Mesenchymal stem cell (in vitro differentiated cells and primary cell): ENCODE data around the gene RBP3.
A peak's percentile ranks its signal among the peaks of the same experiment; 100 is the strongest.

Experiments
- DNase-seq: peaks from one replicate; pipeline ENCODE4 v3.0.0-alpha.2; 2013
- H2AFZ ChIP-seq: one replicate; pipeline ENCODE4 v1.6.1; 2013; ENCODE audit warnings: low read depth, mild to moderate bottlenecking, control low read depth, inconsistent platforms, low read length, moderate library complexity
- H2AK5ac ChIP-seq: 2 replicates; pipeline ENCODE4 v1.6.1; 2013; ENCODE audit warnings: low read length, moderate library complexity, mild to moderate bottlenecking, inconsistent platforms; ENCODE audit not compliant: severe bottlenecking
- H2BK120ac ChIP-seq: one replicate; pipeline ENCODE4 v1.6.1; 2013; ENCODE audit warnings: low read depth, mild to moderate bottlenecking, inconsistent platforms, low read length, moderate library complexity
- H2BK12ac ChIP-seq, 2 experiments: one replicate each; pipeline ENCODE4 v1.6.1; 2013; ENCODE audit warnings: inconsistent platforms in 2 of 2, low read length in 2 of 2, mild to moderate bottlenecking in 2 of 2, moderate library complexity in 2 of 2, control low read depth in 1 of 2
- H2BK15ac ChIP-seq: one replicate; pipeline ENCODE4 v1.6.1; 2013; ENCODE audit warnings: mild to moderate bottlenecking, low read depth, inconsistent platforms; ENCODE audit not compliant: poor library complexity, severe bottlenecking
- H2BK5ac ChIP-seq: 2 replicates; pipeline ENCODE4 v1.6.1; 2013; ENCODE audit warnings: low read depth, mild to moderate bottlenecking, low read length, control low read depth, inconsistent platforms; ENCODE audit not compliant: poor library complexity, severe bottlenecking
- H3K14ac ChIP-seq, 2 experiments: one replicate each; pipeline ENCODE4 v1.6.1; 2013; ENCODE audit warnings: inconsistent platforms in 2 of 2, low read length in 2 of 2, control low read depth in 1 of 2, mild to moderate bottlenecking in 1 of 2, moderate library complexity in 1 of 2
- H3K18ac ChIP-seq, 2 experiments: one replicate each; pipeline ENCODE4 v1.6.1; 2013; ENCODE audit warnings: inconsistent platforms in 2 of 2, low read length in 2 of 2, control low read depth in 1 of 2, low read depth in 1 of 2, mild to moderate bottlenecking in 1 of 2
- H3K23ac ChIP-seq, 2 experiments: one replicate each; pipeline ENCODE4 v1.6.1; 2013; ENCODE audit warnings: inconsistent platforms in 2 of 2, low read length in 2 of 2, mild to moderate bottlenecking in 2 of 2, moderate library complexity in 2 of 2, control low read depth in 1 of 2
- H3K27ac ChIP-seq: 2 replicates; pipeline ENCODE4 v1.5.1; 2013; ENCODE audit warnings: mild to moderate bottlenecking, moderate library complexity, low read length, control low read depth, inconsistent platforms; ENCODE audit not compliant: poor library complexity, severe bottlenecking
- H3K27me3 ChIP-seq, 2 experiments: 2 replicates each; pipeline versions ENCODE4 v1.6.1 to v1.7.0; 2013; ENCODE audit warnings: low read length in 2 of 2, mild to moderate bottlenecking in 2 of 2, moderate library complexity in 2 of 2, control low read depth in 1 of 2, inconsistent platforms in 1 of 2; ENCODE audit not compliant: control insufficient read depth in 1 of 2, insufficient read depth in 1 of 2
- H3K36me3 ChIP-seq, 2 experiments: 2 replicates each; pipeline versions ENCODE4 v1.6.1 to v1.7.0; 2013; ENCODE audit warnings: low read length in 2 of 2, control low read depth in 1 of 2, inconsistent platforms in 1 of 2, low read depth in 1 of 2, mild to moderate bottlenecking in 1 of 2; ENCODE audit not compliant: insufficient read depth in 2 of 2, control insufficient read depth in 1 of 2
- H3K4ac ChIP-seq, 2 experiments: one replicate each; pipeline ENCODE4 v1.6.1; 2013; ENCODE audit warnings: inconsistent platforms in 2 of 2, low read length in 2 of 2, mild to moderate bottlenecking in 2 of 2, moderate library complexity in 2 of 2, control low read depth in 1 of 2, low read depth in 1 of 2
- H3K4me1 ChIP-seq: 2 replicates; pipeline ENCODE4 v1.6.1; 2013; ENCODE audit warnings: low read depth, low read length, control low read depth; ENCODE audit not compliant: control insufficient read depth, insufficient read depth
- H3K4me2 ChIP-seq: 2 replicates; pipeline ENCODE4 v1.6.1; 2013; ENCODE audit warnings: low read length, mild to moderate bottlenecking, inconsistent platforms; ENCODE audit not compliant: poor library complexity, severe bottlenecking
- H3K4me3 ChIP-seq, 2 experiments: 2 replicates each; pipeline versions ENCODE4 v1.5.1 to v1.7.0; 2013; ENCODE audit warnings: low read length in 2 of 2, mild to moderate bottlenecking in 2 of 2, control low read depth in 1 of 2, low read depth in 1 of 2; ENCODE audit not compliant: insufficient read depth in 1 of 2
- H3K79me1 ChIP-seq: replicated peaks from 2 replicates; pipeline ENCODE4 v1.6.1; 2013; ENCODE audit warnings: mild to moderate bottlenecking, control low read depth, low read length, inconsistent platforms; ENCODE audit not compliant: poor library complexity, severe bottlenecking
- H3K9ac ChIP-seq: 2 replicates; pipeline ENCODE4 v1.7.0; 2013; ENCODE audit warnings: mild to moderate bottlenecking, low read length, moderate library complexity
- H3K9me3 ChIP-seq: 2 replicates; pipeline ENCODE4 v1.7.0; 2013; ENCODE audit warnings: mild to moderate bottlenecking, low read length; ENCODE audit not compliant: control insufficient read depth
- H4K8ac ChIP-seq: one replicate; pipeline ENCODE4 v1.6.1; 2013; ENCODE audit warnings: inconsistent platforms, mild to moderate bottlenecking, low read length, moderate library complexity
- H4K91ac ChIP-seq: one replicate; pipeline ENCODE4 v1.6.1; 2013; ENCODE audit warnings: mild to moderate bottlenecking, low read length, inconsistent platforms
- WGBS: methylation state at CpG from one replicate; pipeline ENCODE4 v1.1.7; 2013; ENCODE audit warnings: mixed read lengths; 5-methylcytosine and 5-hydroxymethylcytosine counted together

Gene RBP3

DNA sequence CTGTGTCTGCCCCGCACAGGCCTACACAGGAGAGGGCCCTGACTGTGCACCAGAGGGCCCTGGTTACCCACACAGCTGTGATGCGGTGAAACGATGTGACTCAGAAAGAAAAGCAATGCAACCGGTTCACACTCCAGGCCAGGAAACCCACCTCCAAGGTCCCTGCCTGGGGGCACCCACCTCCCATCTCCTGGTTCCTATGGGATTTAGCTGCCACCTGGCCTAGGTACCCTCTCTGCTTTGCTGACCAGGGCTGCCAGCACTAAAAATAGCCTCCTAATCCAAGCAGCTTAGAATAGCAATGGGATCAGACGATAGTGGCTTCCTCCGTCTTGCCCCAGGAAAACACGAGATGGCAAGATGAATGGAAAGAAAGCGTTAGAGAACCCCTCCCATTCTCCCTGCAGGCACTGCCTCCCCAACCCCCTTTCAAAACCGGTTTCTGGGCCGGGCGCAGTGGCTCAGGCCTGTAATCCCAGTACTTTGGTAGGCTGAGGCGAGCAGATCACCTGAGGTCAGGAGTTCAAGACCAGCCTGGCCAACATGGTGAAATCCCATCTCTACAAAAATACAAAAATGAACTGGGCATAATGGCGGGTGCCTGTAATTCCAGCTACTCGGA lies 12.4 kb downstream of the RBP3 start:
- Histone ChIP-seq H2BK120ac (no peak overlapping the region), H2AK5ac (no peak overlapping the region), H3K79me1 (no peaks in the 10 kb centered on the region), H2BK15ac (no peak overlapping the region), H2AFZ (no peak overlapping the region), H3K9me3 (no peaks in the 10 kb centered on the region), H3K27ac (no peak overlapping the region), H3K4me3 (no peak overlapping the region), H4K8ac (no peak overlapping the region), H2BK12ac (no peak overlapping the region), H3K4me2 (no peak overlapping the region), H4K91ac (no peak overlapping the region), H3K9ac (no peak overlapping the region), H3K36me3 (no peaks in the 10 kb centered on the region), H3K23ac (no peak overlapping the region), H2BK5ac (peak overlapping the region; percentile 24), H3K4me1 (peaks cover 5% of the 10 kb centered on the region), H3K14ac (no peak overlapping the region), H3K27me3 (peaks cover 0 to 29% of the 10 kb centered on the region in 2 experiments), H3K4ac (no peak overlapping the region), H3K18ac (no peak overlapping the region)
- DNase-seq: no peak
- WGBS: 89% methylated on average over 14 of the region's 14 CpGs

DNA sequence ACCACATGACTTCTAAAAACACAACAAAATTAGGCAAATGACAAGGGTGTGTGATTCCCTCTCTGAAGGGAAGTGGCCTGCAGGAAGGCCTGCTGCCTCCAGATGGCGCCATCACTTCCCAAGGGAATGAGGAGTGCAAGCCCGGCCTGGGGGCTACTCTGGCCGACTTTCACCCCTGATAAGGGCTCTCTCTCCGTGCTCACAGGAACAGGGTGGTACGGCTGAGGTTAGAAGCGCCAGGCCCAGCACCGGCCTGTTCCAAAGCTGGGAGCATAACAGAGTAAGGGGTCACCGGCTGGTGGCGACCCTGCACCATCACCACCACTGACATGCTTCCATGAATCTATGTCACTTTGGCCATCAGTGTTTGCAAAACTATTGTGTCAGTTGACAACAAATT lies 13.1 kb downstream of the RBP3 start:
- Histone ChIP-seq H3K36me3 (no peaks in the 10 kb centered on the region), H3K9ac (no peak overlapping the region), H3K79me1 (no peaks in the 10 kb centered on the region), H3K4ac (no peak overlapping the region), H3K27me3 (peaks cover 0 to 36% of the 10 kb centered on the region in 2 experiments), H2AFZ (no peak overlapping the region), H3K27ac (no peak overlapping the region), H3K9me3 (no peaks in the 10 kb centered on the region), H3K18ac (no peak overlapping the region), H3K4me3 (no peak overlapping the region), H2BK15ac (no peak overlapping the region), H2BK120ac (no peak overlapping the region), H3K4me1 (peaks cover 5% of the 10 kb centered on the region), H2BK12ac (no peak overlapping the region), H3K4me2 (no peak overlapping the region), H2AK5ac (no peak overlapping the region), H3K14ac (no peak overlapping the region), H3K23ac (no peak overlapping the region), H4K8ac (no peak overlapping the region), H4K91ac (no peak overlapping the region), H2BK5ac (no peak overlapping the region)
- 36% methylated on average over 9 of the region's 9 CpGs for WGBS
- DNase-seq: peak; percentile 32

DNA sequence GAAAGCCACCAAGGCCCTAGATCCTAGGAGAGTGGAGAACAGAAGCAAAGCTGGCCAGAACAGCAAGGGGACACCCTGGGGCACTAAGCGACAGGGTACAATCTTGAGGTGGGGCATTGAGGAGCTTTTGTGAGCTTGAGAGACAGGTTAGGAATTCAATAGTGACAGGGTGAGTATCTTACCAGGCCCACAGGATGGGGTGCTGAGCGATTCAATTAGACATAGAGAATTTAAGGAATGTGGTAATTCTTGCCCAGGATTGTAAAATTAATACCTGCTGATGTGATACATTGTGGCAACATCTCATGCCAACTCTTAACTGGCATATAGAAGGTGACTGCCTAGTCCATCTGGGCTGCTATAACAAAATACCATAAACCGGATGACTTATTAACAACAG lies 14.0 kb downstream of the RBP3 start:
- no peaks in the 10 kb centered on the region for H3K9me3 ChIP-seq
- H3K4ac ChIP-seq: no peak overlapping the region
- H4K91ac ChIP-seq: no peak overlapping the region
- no peak overlapping the region for H2BK120ac ChIP-seq
- H4K8ac ChIP-seq: no peak overlapping the region
- H2BK12ac ChIP-seq: no peak overlapping the region
- no peak overlapping the region for H3K23ac ChIP-seq
- H3K4me3 ChIP-seq: no peak overlapping the region
- no peaks in the 10 kb centered on the region for H3K79me1 ChIP-seq
- DNase-seq: no peak
- peaks cover 5% of the 10 kb centered on the region for H3K4me1 ChIP-seq
- 95% methylated on average over 3 of the region's 3 CpGs for whole genome bisulfite sequencing
- peaks cover 0 to 45% of the 10 kb centered on the region in 2 experiments for H3K27me3 ChIP-seq
- no peak overlapping the region for H3K18ac ChIP-seq
- H2BK5ac ChIP-seq: no peak overlapping the region
- H2AK5ac ChIP-seq: no peak overlapping the region
- no peak overlapping the region for H3K9ac ChIP-seq
- no peak overlapping the region for H2AFZ ChIP-seq
- H3K27ac ChIP-seq: no peak overlapping the region
- no peak overlapping the region for H2BK15ac ChIP-seq
- no peak overlapping the region for H3K4me2 ChIP-seq
- no peaks in the 10 kb centered on the region for H3K36me3 ChIP-seq
- no peak overlapping the region for H3K14ac ChIP-seq

DNA sequence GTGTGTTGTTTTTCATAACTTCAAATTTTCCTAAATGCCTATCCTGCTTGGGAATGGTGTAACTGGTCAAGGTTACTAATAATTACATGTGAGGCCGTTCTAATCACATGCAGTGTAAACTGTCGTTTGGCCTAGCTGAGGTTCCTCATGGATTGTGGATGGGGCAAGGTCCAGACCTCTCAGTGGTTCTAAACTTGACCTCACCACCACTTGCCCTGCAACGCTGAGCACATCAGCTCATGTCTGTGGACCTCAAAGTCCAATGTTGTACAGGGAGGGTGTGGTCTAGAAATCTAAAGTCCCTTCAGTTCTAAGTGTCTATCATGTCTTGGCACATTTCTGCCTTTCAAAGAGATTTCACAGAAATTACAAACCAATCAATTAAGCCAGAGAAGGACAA lies 15.6 kb downstream of the RBP3 start:
- Histone ChIP-seq H3K4me2 (no peak overlapping the region), H2AK5ac (no peak overlapping the region), H2BK5ac (no peak overlapping the region), H3K18ac (no peak overlapping the region), H2BK12ac (no peak overlapping the region), H4K91ac (no peak overlapping the region), H3K23ac (no peak overlapping the region), H3K36me3 (peaks cover 0 to 8% of the 10 kb centered on the region in 2 experiments), H2BK15ac (no peak overlapping the region), H2AFZ (no peak overlapping the region), H3K27me3 (peaks cover 0 to 41% of the 10 kb centered on the region in 2 experiments), H3K79me1 (no peaks in the 10 kb centered on the region), H3K4me3 (no peak overlapping the region), H3K14ac (no peak overlapping the region), H3K4ac (no peak overlapping the region), H3K9me3 (no peaks in the 10 kb centered on the region), H3K27ac (no peak overlapping the region), H3K9ac (no peak overlapping the region), H2BK120ac (no peak overlapping the region), H3K4me1 (peaks cover 15% of the 10 kb centered on the region), H4K8ac (no peak overlapping the region)
- no peak for DNase-seq
- WGBS: 96% methylated on average over 3 of the region's 3 CpGs
